K562 (cell line): ENCODE measurements around the gene BPIFB2. TPM values are rescaled to one million over a fixed set of nuclear protein-coding genes. Genes with fewer than 3 reads are reported as not detected.

ENCODE experiments used
- ATAC-seq: fragments of 200-7000 bp; cut with Tn5 transposase; 3 replicates; pipeline ENCODE4 v1.9.1; 2020; ENCODE audit warnings: moderate library complexity
- BruUV-seq: library from RNA; stranded (reverse); fragments of 400-500 nt; replicated peaks from 2 replicates; lab custom pipeline; 2021; lab: Mats Ljungman, UMichigan
- CTCF ChIA-PET: fragments of 300-600 bp; formaldehyde crosslinking; extraction: SDS; loops from one replicate; lab custom pipeline; 2021; ENCODE audit warnings: low intra/inter-chr PET ratio; lab: Yijun Ruan, JAX
- POLR2A ChIA-PET: fragments of 300-600, 350-650 bp; sonication (Branson Sonifier 250); formaldehyde crosslinking; extraction: SDS; loops from one replicate; lab custom pipeline; 2021; ENCODE audit warnings: antibody characterized with exemption, inconsistent platforms; lab: Yijun Ruan, JAX
- DNase-seq, 4 experiments: peaks; one replicate each; pipeline versions ENCODE4 v3.0.0 to v3.0.0-alpha.2; 2011 to 2018; ENCODE audit warnings: low spot score in 3 of 4, mixed read lengths in 3 of 4; ENCODE audit errors: extremely low read depth in 1 of 4
- FAIRE-seq: peaks from 2 replicates; lab custom pipeline; 2011; peaks lifted over from hg19 to GRCh38; lab: Jason Lieb, UNC
- H2AFZ ChIP-seq: 2 replicates; pipeline ENCODE4 v1.6.0; 2011; ENCODE audit warnings: low read depth, low read length, control low read depth, inconsistent platforms
- H3K27ac ChIP-seq: fragments of 200-600 bp; 3 replicates; pipeline ENCODE4 v1.8.0; 2011; ENCODE audit warnings: low read depth, mild to moderate bottlenecking, control low read depth, inconsistent platforms, low read length, moderate library complexity, mixed read lengths; ENCODE audit errors: extremely low read depth
- H3K27me3 ChIP-seq, 2 experiments: fragments of 300-600 bp in 1 of 2; 2 replicates in 1 of 2; 3 replicates in 1 of 2; pipeline versions ENCODE4 v1.6.0 to v1.8.0; 2011; ENCODE audit warnings: inconsistent platforms in 2 of 2, low read length in 2 of 2, mild to moderate bottlenecking in 1 of 2, mixed read lengths in 1 of 2, moderate library complexity in 1 of 2; ENCODE audit not compliant: control insufficient read depth in 2 of 2, insufficient read depth in 2 of 2
- H3K36me3 ChIP-seq: fragments of 300-600 bp; 3 replicates; pipeline ENCODE4 v1.8.0; 2011; ENCODE audit warnings: mild to moderate bottlenecking, low read length, inconsistent platforms; ENCODE audit not compliant: control insufficient read depth, insufficient read depth
- H3K4me1 ChIP-seq, 2 experiments: fragments of 200-600 bp in 1 of 2; replicated peaks in 1 of 2; 2 replicates in 1 of 2; 3 replicates in 1 of 2; pipeline versions ENCODE4 v1.5.1 to v1.8.0; 2011; ENCODE audit warnings: inconsistent platforms in 2 of 2, low read length in 2 of 2, mild to moderate bottlenecking in 1 of 2, mixed read lengths in 1 of 2, moderate library complexity in 1 of 2; ENCODE audit not compliant: control insufficient read depth in 2 of 2, insufficient read depth in 2 of 2
- H3K4me2 ChIP-seq: 2 replicates; pipeline ENCODE4 v1.6.1; 2011; ENCODE audit warnings: low read length, control low read depth, inconsistent platforms, mixed read lengths; ENCODE audit not compliant: insufficient read depth
- H3K4me3 ChIP-seq: fragments of 200-600 bp; sonication (generic), shearing (Covaris generic); 2 replicates; pipeline ENCODE4 v1.5.1; 2016; ENCODE audit warnings: control low read depth, inconsistent platforms
- H3K79me2 ChIP-seq: fragments of 200-600 bp; 3 replicates; pipeline ENCODE4 v1.8.0; 2011; ENCODE audit warnings: low read length, inconsistent platforms; ENCODE audit not compliant: control insufficient read depth, insufficient read depth
- H3K9ac ChIP-seq, 2 experiments: 2 replicates each; pipeline versions ENCODE4 v1.6.0 to v1.6.1; 2011; ENCODE audit warnings: low read depth in 2 of 2, low read length in 2 of 2, control low read depth in 1 of 2, inconsistent platforms in 1 of 2, mild to moderate bottlenecking in 1 of 2, mixed read lengths in 1 of 2; ENCODE audit not compliant: insufficient read depth in 1 of 2
- H3K9me1 ChIP-seq: one replicate; pipeline ENCODE4 v1.6.0; 2011; ENCODE audit warnings: inconsistent platforms, mild to moderate bottlenecking, low read length, moderate library complexity; ENCODE audit not compliant: control insufficient read depth, insufficient read depth
- H3K9me3 ChIP-seq: replicated peaks from 2 replicates; pipeline ENCODE4 v1.5.1; 2011; ENCODE audit warnings: low read depth, low read length, inconsistent platforms; ENCODE audit not compliant: control insufficient read depth, insufficient read depth
- H4K20me1 ChIP-seq: replicated peaks from 2 replicates; pipeline ENCODE4 v1.6.1; 2011; ENCODE audit warnings: low read length, inconsistent platforms, mixed read lengths; ENCODE audit not compliant: control insufficient read depth, insufficient read depth
- AFF1 ChIP-seq, 2 experiments: fragments of 450-650 bp; IDR thresholded peaks; 2 replicates each; pipeline ENCODE4 v1.6.1; 2018; ENCODE audit warnings: mild to moderate bottlenecking in 2 of 2, low read depth in 1 of 2; ENCODE audit not compliant: partially characterized antibody in 2 of 2
- DDX20 ChIP-seq: fragments of 450-650 bp; IDR thresholded peaks from 2 replicates; pipeline ENCODE4 v1.6.1; 2016; ENCODE audit warnings: missing genetic modification characterization, low read depth, mild to moderate bottlenecking, missing compliant biosample characterization, moderate library complexity
- ETV5 ChIP-seq: sonication (generic); formaldehyde crosslinking; IDR thresholded peaks from 2 replicates; pipeline ENCODE4 v1.4.0; 2020; ENCODE audit warnings: low read depth, mild to moderate bottlenecking, missing genetic modification reagents
- GTF2F1 ChIP-seq: IDR thresholded peaks from 2 replicates; pipeline ENCODE4 v1.6.1; 2011; ENCODE audit warnings: low read depth, low read length, improper control_type of control experiment
- KAT2B ChIP-seq: IDR thresholded peaks from one replicate; pipeline ENCODE4 v1.6.1; 2012; ENCODE audit warnings: low read depth, mild to moderate bottlenecking, control low read depth, inconsistent platforms, low read length, moderate library complexity
- MYC ChIP-seq, 2 experiments: fragments of 250-450 bp in 1 of 2; sonication (Bioruptor Pico) in 1 of 2; IDR thresholded peaks; 2 replicates each; pipeline versions ENCODE4 v1.5.1 to v1.6.1; 2012 to 2021; ENCODE audit warnings: low read depth in 2 of 2, borderline replicate concordance in 1 of 2, improper control_type of control experiment in 1 of 2, low read length in 1 of 2, mild to moderate bottlenecking in 1 of 2, moderate library complexity in 1 of 2
- RUNX1 ChIP-seq: sonication (generic); IDR thresholded peaks from 2 replicates; pipeline ENCODE4 v1.6.1; 2016; ENCODE audit warnings: antibody characterized with exemption, low read depth
- THRB ChIP-seq: fragments of 450-650 bp; formaldehyde crosslinking; conservative IDR thresholded peaks from 2 replicates; pipeline ENCODE4 v1.4.0; 2022; ENCODE audit warnings: mild to moderate bottlenecking, missing genetic modification characterization
- ZKSCAN1 ChIP-seq: fragments of 150-350 bp; IDR thresholded peaks from 2 replicates; pipeline ENCODE4 v1.6.1; 2016; ENCODE audit warnings: low read depth, low read length
- ZNF24 ChIP-seq: fragments of 450-650 bp; IDR thresholded peaks from 2 replicates; pipeline ENCODE4 v1.6.1; 2016
- WGBS: fragments of 100-300 bp; shearing (Covaris generic); methylation state at CpG from one replicate; pipeline ENCODE4 v1.1.6; 2016; ENCODE audit warnings: low coverage, mixed read lengths; ENCODE audit not compliant: insufficient coverage; ENCODE audit errors: missing lambda C conversion rate; 5-methylcytosine and 5-hydroxymethylcytosine counted together
- in situ Hi-C: fragments of 300-500 bp; cut with MboI; formaldehyde crosslinking; loops from 4 replicates; pipeline ENCODE4 v1.15.0; 2018; ENCODE audit warnings: inconsistent platforms, mixed read lengths
- intact Hi-C: fragments of 100-400 bp; cut with micrococcal nuclease; formaldehyde crosslinking; loops from 2 replicates; pipeline ENCODE4 v1.14.2; 2022
- polyA plus RNA-seq, 8 experiments: library from polyadenylated mRNA; depleted of rRNA in 4 of 8; stranded (reverse) in 5 of 8; unstranded in 3 of 8; fragments of >200 nt; fragmentation: Nextera tagmentation in 2 of 8; fragmentation: Illumina TruSeq in 1 of 8; extraction: Ambion mirVana in 2 of 8; extraction: Trizol in 1 of 8; gene quantifications; 2 replicates each; pipeline versions ENCODE4 v1.2.1 to v1.2.3, GENCODE V29; 2011 to 2014; ENCODE audit warnings: inconsistent platforms in 1 of 8, missing spikeins in 1 of 8
- total RNA-seq, 7 experiments: library from RNA; depleted of rRNA in 6 of 7; stranded (reverse); fragments of >200 nt in 6 of 7; fragmentation: Illumina TruSeq in 2 of 7; extraction: Trizol in 2 of 7; gene quantifications; 2 replicates each; pipeline versions ENCODE4 v1.2.1 to v1.2.3, GENCODE V29; 2011 to 2021; ENCODE audit warnings: low replicate concordance in 1 of 7
- TF ChIP-seq, protein P1 (sequence below), 2 experiments: fragments of 150-350 bp in 1 of 2; IDR thresholded peaks; 2 replicates each; pipeline ENCODE4 v1.6.1; 2012 to 2016; ENCODE audit warnings: low read depth in 2 of 2, low read length in 2 of 2, mild to moderate bottlenecking in 1 of 2, moderate library complexity in 1 of 2

The BPIFB2 gene
- total and polyA plus RNA-seq, 9 of the 15 experiments (the other 6 are each of a cell fraction or from before 2014, with no cell fraction given): not detected

- Histone ChIP-seq H3K4me1 (peaks cover 0 to 3% of the 10 kb centered on the region in 2 experiments; a peak in 1 of 5 replicates), H3K27ac (no peak overlapping the region), H3K27me3 (peaks cover 5 to 45% of the 10 kb centered on the region in 2 experiments; a peak in 4 of 5 replicates), H3K9me1 (peaks cover 2% of the 10 kb centered on the region), H3K4me2 (no peak overlapping the region), H3K36me3 (no peaks in the 10 kb centered on the region), H3K79me2 (no peaks in the 10 kb centered on the region), H4K20me1 (no peaks in the 10 kb centered on the region; the same call in 1 of the 2 replicates), H3K9me3 (no peaks in the 10 kb centered on the region), H3K4me3 (no peak overlapping the region), H3K9ac (no peak overlapping the region), H2AFZ (no peak overlapping the region)
- in situ Hi-C loops (no loop called here), intact Hi-C loops (no loop called here)
- WGBS: under 1% methylated on average over 16 of the region's 16 CpGs
- DNase-seq: no peak
- POLR2A ChIA-PET: interaction anchor here (1.1 kb wide), 1 partner anchor 105 kb away, joined by 3 read pairs; no protein-coding TSS in a partner anchor
- no peak for FAIRE-seq
- ATAC-seq: no peak
- BruUV-seq: no TSS peak
- CTCF ChIA-PET: no interaction called here
- TF ChIP-seq MYC (IDR thresholded peaks at IDR 0.05; ENCODE audit: low read depth, low read length) (no peak), MYC (CRISPR knock-in tag; IDR thresholded peaks at IDR 0.05; ENCODE audit: borderline replicate concordance, low read depth) (no peak), AFF1 (IDR thresholded peaks at IDR 0.05; ENCODE audit: low read depth in 1 of 2, partially characterized antibody in 2 of 2) (no peak), ETV5 (CRISPR knock-in tag) (no peak), ZKSCAN1 (no peak), GTF2F1 (no peak), THRB (CRISPR knock-in tag) (no peak), KAT2B (no peak), RUNX1 (no peak), ZNF24 (no peak), DDX20 (no peak)
- TF ChIP-seq, protein P1, sequence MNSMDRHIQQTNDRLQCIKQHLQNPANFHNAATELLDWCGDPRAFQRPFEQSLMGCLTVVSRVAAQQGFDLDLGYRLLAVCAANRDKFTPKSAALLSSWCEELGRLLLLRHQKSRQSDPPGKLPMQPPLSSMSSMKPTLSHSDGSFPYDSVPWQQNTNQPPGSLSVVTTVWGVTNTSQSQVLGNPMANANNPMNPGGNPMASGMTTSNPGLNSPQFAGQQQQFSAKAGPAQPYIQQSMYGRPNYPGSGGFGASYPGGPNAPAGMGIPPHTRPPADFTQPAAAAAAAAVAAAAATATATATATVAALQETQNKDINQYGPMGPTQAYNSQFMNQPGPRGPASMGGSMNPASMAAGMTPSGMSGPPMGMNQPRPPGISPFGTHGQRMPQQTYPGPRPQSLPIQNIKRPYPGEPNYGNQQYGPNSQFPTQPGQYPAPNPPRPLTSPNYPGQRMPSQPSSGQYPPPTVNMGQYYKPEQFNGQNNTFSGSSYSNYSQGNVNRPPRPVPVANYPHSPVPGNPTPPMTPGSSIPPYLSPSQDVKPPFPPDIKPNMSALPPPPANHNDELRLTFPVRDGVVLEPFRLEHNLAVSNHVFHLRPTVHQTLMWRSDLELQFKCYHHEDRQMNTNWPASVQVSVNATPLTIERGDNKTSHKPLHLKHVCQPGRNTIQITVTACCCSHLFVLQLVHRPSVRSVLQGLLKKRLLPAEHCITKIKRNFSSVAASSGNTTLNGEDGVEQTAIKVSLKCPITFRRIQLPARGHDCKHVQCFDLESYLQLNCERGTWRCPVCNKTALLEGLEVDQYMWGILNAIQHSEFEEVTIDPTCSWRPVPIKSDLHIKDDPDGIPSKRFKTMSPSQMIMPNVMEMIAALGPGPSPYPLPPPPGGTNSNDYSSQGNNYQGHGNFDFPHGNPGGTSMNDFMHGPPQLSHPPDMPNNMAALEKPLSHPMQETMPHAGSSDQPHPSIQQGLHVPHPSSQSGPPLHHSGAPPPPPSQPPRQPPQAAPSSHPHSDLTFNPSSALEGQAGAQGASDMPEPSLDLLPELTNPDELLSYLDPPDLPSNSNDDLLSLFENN (IDR thresholded peaks at IDR 0.05; ENCODE audit: low read depth in 2 of 2, low read length in 2 of 2): no peak
Observed at GRCh38 chr20:33014336-33015113, 7.0 kb downstream of the BPIFB2 start.
